RPMI7951 (cell line): Measurements from ENCODE around the gene TOX3. TPM values are rescaled to one million over a fixed set of nuclear protein-coding genes. Genes with fewer than 3 reads are reported as not detected.
A peak's percentile ranks its signal among the peaks of the same experiment; 100 is the strongest.

ENCODE experiments used
- DNase-seq: peaks from one replicate; pipeline ENCODE4 v3.0.0-alpha.2; 2012; ENCODE audit warnings: low read depth
- total RNA-seq: library from RNA; depleted of rRNA; stranded (reverse); fragments of >200 nt; shearing (Covaris generic); gene quantifications from 2 replicates; pipeline ENCODE4 v1.2.3, GENCODE V29; 2014

Gene TOX3
- total RNA-seq, 1 experiment from 2014 or later, result not detected

DNA sequence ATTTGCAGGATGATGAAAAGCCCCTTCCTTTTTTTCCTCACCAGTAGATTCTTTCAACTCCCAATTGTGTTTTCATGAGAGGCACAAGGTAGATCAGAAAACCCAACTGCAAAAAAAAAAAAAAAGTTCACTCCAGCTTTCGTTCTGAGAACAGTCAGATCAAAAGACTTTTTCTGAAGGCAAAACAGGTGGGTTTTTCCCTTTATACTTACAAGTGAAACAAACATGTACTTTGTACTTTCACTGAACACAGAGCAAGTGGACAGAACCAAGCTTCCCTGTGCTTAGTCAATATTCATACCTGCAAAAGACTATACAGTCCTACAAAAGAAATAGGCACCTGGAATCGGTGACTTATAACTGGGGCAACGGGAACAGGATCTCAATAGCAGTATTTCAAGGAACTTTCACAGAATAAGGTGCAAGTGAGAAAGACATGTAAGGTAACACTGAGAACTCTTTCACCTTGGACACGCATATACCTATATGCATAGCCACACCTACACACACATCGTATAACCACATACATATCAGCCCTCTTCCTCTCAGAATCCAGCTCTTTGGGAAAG, 54.1 kb downstream of the TOX3 start:
- no peak for DNase-seq

DNA sequence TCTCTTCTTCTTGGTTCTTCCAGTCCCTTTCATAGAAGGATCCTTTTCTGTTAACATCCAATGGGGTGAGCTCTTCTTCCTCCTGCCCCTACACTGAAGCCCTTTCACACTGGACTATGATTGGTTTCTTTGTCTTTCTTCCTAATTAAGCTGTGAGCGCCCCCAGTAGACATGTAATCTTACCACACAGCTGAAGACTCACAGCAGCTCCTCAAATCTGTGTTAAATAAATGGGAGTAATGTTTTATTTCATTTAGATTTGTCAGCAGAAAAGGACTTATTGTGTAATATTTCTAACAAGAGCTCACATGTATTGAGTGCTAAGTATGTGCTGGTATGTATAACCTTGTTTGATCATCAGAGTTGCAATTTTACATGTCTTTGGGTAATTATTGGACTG, 55.7 kb downstream of the TOX3 start:
- DNase-seq, result no peak

DNA sequence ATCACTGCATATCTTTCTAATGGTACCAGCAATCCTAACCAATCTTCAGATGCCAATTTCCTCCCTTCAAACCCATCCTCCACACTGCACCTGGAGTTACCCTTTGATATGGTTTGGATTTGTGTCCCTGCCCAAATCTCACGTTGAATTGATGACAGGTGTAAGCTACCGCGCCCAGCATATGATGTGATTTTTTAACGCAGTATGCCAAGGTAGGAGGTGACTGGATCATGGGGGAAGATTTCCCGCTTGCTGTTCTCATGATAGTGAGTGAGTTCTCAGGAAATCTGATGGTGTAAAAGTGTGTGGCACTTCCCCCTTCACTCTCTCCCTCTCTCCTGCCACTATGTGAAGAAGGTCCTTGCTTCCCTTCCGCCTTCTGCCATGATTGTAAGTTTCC, 57.0 kb downstream of the TOX3 start:
- DNase-seq, result no peak

DNA sequence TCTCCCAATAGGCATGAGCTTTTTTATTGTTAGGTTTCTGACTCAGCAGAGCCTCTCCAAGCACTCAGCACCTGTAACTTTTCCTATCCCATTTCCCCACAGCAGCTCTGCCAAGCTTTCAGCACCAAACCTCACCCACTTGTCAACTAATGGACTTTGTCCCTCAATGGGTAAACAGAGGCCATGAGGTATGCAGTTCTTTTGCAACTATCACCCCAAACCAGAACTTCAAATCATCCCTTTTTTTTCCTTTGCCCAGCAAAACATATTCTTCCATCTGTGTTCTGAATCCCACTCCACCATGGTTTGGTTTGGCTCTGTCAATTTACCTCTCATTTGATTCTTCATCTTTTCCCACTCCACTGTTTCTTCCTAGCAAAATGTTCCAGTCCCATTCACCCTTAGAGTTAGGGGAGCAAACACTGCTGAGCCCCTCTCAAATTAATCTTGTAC, 58.1 kb downstream of the TOX3 start:
- DNase-seq, result no peak

DNA sequence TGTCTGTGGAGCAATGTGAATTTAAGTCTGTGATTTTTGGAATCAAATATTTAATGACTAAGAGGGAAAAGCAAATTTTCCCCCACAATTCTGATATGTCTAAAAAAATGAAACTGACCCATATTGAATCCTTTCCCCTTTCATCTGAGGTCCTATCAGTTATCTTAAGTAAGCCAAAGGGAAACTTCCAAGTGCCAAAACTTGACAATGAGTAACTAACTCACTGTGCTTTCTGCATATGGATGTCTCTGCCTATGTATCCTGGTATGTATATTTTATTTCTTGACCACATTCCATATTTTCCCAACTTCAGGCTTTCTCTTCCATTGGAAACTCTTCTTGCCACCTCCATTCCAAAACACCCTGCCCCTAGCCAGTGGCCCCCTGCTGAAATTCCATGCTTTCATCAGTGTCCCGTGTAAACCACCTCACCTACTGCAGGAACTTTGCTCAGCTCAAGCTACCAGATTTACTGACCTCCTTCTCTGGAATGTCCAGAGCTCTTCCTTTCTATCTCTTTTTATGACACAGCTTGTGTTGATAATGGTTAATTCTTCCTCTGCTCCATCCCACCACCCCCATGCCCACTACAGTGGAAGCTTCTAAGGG, 59.0 kb downstream of the TOX3 start:
- no peak for DNase-seq

DNA sequence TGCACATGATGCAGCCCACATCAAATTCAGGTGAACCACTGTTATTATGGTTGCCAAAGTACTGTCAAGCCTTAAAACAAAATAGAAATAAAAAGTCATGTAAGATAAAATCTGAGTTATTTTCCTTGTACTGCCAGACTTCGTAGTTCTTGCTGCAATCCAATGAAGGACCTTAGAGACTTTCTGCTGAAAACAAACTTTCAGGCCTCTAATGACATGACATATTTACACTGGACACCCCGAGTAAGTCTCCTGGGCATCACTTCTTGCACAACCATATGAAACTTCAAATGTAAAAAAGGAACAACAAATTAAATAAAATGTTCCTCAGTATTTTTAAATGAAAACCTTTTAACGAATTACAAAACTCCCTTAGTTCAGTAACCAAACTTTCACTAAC, 66.7 kb downstream of the TOX3 start:
- no peak for DNase-seq

DNA sequence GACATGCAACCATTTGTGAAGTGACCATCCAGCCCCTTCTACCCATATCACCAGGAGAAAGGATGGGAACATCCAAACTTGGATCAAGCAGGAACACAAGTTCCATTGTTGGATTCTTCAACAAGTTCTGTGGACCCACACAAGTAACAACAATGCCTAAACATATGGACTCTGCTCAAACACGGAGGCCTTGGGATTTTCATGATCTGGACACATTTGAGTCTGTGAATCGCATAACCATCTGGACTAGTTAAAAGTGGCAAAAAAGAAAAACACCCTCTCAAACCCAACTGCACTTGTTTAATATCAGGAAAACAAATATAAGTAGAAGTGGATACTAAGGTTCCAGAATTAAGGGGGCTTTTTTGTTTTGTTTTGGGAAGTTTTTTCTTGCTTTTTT, 70.8 kb downstream of the TOX3 start:
- no peak for DNase-seq

DNA sequence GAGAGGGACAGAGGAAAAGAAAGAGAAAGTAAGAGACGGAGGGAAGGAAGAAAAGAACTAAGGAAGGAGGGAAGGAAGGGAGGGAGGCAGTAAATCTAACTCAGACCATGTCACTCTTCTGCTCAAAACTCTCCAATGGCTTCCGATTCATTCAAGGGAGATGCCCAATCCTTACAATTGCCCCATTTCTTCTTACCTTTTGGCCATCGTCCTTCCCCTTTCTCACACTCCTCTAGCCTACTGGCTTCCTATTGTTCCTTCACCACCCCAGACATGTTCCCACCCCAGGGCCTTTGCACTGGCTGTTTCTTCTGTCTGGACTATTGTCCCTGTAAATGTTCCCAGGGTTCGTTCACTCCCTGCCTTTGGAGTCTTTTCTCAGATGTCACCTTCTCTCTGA, 72.3 kb downstream of the TOX3 start:
- no peak for DNase-seq

DNA sequence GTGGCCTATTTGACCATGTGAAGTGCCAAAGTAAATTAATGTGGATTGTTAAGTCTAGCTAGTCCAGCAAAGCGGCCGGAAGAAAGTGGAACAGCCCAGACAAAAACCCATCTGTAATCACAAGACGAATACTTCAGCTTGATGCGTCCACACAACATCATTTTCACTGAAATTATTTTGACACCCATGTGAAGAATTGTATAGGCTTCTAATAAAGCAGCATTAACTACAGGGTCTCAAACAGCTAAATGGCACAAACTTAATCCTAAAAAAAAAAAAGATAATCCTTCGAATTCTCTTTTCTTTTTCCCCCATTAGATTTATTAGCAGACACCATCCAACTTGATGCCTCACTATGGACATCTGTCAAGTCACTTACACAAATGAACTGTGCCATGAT, 73.8 kb downstream of the TOX3 start:
- DNase-seq, result no peak

DNA sequence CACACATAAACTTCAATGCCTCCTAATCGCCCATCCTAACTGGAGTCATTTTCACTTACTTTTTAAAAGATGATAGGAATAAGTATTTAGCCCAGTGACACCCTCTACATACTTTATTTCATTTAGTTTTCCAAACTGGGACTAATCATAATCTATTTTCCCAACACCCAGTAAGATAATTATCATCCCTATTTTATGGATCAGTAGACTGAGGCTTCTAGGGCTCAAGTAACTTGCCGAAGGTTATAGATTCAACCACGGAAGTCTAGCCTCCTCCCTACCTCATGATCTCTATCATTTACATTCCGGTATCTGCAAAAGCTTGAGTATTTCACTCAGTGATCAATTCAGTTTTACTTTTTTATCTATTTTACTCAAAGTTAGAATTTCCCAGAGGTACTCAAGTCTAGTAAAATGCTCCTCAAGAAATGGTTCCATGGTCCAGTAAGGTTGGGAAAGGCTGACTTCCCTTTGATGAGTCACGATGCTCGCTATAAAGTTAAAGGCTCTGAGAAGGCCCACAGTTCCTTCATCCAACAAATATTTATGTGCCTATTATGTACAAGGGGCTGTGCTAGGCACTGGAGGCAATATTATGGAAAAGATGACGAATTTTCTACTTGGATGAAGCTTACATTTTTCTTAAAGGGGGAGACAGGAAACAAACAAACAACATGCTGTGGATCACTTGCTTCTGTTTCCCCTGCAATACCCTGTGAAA, 75.1 kb downstream of the TOX3 start:
- DNase-seq, result peak; percentile 26

DNA sequence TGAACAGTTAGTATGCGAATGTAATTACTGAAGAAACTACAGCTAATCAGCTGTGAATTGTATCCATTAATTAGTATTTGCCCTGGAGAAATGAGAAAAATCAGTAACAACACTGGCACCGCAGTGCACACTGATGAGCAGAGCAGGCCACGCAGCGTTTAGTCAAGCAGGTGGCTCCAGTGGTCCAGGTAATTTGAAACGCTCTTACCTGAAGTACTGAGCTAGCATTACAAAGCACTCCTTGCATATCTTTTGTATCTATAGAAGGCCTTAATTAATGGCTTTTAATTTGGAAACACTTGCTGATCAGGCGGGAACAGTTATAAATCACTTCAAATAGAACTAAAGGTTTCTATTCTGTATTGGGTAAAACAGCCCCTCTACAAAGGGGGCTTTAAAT, 76.4 kb downstream of the TOX3 start:
- DNase-seq, result no peak

DNA sequence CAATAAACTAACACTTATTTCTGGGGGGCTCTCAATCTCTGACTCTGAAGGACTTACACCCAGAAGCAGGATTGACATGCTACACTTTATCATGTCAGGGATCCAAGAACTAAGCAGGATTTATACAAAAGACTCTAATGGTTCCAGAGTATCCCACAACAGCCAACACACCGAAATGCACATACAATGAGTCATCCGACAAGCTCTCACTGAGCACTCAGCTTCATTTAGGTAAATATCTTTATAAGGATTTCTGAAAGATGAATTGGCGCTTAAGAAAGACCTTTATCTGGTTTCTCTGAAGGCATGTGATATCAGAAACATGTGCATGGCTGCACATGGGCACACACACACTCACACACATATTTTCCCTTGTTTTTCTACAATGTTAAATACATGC, 77.2 kb downstream of the TOX3 start:
- DNase-seq, result no peak

DNA sequence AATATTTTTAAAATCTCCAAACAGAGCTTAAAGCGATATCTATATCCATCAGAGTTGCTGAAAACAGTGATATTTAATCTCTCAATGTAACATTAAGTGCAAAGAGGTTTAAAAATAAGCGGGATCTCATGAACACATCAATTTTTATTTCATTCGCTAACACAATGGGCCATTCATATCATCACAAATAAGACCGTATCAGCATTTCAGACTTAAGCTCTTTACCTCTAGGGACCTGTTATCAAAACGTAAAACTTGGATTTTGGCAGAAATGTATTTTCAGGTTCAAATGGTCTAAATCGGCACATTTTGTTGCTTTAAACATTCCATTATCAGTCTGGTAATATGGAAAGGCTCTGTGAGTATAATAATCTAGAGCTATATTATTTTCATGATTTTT, 77.9 kb downstream of the TOX3 start:
- no peak for DNase-seq

DNA sequence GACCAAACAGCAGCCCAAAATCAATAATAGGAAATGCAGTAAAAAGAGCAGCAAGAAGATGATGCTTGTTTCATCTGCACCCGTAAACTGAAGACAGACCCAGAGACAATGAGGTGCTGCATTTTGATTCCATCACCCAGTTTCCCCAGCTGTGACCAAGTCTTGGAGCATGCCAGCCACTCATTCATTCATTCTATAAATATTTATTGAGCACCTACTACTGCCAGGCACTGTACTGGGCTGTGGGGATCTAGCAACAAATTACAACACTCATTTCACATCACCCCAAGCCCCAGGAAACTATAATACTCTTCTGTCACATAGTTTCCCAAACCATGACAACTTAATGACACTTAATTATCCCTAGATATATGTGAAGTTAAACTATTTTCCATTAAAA, 79.2 kb downstream of the TOX3 start:
- no peak for DNase-seq

DNA sequence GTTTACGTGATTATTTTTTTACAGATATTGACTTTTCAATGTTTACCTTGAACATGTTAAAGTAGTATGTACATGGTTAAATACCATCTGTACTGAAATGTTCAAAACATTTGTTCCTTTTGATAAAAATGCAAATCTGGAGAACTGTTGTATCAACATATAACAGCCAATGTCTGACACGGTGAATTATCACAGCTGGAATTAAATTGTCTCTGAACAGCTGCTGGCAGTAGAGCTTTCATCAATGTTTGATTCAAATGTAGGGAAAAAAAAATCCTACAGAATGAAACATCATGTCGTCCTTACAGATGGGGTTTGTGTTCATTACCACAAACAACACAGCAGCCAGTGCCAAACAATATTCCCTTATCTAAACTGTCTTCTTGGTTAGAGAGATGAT, 79.9 kb downstream of the TOX3 start:
- no peak for DNase-seq

DNA sequence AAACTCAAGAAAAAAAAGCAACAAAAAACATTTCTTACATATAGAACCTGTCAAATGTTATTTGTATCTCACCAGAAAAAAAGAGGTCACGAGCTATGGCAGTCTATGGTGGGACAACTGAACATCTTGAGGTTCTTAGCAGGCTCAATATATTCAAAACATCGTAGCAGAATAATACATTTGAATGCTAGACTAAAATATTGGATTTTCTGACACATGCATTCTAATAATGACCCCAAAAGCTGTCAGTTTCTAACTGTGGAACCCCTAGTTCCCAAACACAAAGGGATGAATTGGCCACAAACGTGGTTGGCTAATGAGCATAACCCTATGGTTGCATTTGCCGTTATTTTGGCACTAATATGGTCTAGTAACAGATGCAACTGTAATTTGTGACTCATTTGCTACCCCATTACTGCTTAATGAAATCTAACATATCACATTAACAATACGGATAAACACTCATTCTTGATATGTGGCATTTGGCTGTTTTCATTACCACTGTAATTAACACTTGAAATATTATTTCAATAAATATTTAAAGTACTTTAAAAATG, 81.2 kb downstream of the TOX3 start:
- no peak for DNase-seq

DNA sequence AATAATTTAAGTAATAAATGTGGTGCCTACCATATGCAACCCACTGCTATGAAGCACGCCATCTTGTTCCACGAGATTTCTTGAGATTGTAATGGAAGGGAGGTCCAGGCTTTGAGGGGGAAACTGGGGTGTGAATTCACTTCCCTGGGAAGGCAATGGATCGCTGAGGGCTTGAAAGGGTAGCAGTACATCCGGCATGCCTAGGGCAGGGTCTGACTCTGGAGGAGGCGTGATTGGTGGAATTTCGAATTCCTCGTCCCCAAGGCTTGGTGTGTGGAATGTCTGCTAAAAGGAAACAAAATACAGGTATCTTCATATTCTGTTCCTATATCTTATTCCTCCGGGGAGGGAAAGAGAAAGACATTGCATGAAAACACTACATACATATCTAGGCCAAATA, 83.0 kb downstream of the TOX3 start:
- no peak for DNase-seq

DNA sequence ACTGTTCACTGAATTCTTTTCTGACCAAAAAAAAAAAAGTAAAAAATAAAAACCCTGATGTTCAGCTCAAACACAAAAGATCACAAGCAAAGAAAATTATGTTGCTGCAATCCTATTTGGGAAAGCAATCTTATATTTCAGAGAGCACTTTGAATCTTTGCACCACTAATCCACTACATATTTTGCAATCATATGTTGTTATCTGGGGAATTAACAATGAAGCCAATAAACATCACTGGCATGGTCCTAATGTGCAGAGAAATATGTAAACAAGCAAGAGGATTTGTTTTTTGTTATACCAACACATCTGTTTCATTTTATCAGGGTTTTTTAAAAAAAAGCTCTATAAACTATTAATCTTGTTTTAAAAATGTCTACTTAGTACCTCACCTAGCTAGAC, 84.1 kb downstream of the TOX3 start:
- no peak for DNase-seq

DNA sequence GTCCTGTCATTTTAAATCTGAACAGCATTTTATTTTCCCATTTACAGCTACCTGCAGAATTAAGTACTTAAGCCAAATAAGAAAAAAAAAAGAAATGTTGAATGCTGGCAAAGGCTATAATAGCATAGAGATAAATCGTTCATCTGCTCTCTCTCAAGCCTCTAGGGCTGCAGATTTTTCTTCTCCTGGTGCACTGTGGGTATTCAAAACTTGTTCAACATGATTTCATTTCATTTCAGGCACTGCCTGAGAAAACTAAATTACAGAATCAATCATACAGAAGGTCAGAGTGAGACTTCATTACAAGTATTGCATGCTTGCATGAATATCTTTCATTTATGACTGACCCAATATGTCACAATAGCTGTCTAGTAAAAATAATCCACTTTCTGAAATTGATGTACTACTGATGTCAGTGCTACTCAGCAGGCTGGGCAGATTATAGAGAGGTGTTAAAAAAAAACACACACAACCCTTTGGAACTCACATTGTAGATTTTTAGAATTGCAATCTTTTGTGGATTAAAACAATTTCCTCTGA, 86.2 kb downstream of the TOX3 start:
- DNase-seq, result no peak

DNA sequence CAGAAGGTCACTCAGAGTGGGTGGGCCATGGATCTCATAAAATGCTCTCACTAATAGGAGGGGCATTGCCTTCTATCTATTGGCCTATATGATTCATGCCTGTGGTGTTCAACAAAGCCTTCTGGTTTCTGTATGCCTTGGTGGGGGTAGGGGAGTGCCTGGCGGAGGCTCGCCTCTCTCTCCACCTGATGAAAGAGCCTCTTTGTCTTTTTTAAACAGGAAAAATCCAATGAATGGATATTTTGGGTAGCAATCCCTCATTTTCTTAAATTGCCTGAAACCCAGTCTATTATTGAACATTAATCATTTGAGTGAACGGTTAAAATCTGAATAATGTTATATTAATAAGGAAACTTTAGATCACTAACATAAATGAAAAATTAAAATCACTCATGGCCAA, 90.6 kb downstream of the TOX3 start:
- peak; percentile 18 for DNase-seq

DNA sequence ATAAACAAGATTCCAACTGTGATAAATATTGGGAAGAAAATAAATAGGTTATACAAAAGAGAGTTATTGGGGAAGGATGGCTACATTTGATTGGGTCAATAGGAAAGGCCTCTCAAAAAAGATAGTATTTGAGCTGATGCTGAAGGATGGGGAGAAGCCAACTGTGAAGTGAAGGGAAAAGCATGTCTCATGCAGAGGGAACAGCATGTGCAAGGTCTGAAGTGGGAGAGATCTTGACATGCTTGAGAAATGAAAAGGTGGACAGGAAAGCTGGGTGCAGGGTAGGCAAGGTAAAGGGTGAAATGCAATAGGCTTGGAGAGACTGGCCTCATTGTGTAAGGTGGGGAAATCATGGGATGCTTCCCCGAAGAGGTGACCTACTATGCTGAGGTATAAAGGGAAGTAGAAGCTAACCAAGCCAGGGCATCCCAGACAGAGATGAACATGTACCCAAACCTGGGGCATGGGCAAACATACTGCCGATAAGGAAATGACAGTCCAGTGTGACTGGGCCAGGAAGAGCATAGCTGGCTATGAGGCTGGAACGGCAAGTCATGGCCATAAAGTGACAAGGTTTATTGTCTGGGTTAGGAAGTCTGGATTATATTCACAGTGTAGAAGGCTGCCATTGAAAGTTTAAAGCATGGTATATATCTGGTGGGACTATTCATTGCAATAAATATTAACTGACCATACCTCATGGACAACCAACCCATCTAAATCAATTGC, 91.2 kb downstream of the TOX3 start:
- DNase-seq, result no peak

DNA sequence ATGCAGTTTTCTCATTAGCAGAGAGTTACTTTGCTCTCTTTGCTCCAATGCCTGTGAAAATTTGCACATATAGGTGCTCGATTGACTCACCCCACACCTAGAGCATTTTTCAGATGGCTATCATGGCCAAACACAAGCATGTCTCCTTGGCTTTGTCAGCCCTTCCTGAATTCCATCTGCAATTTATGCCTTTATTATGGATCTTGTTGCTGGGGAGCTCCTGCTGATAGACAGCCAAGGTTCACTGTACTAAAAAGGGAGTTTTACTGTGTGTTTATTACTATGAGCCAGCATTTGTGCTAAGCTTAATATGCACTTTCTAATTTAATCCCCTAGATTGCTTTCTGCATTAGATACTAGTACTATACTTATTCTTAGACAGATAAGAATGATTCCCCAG, 93.3 kb downstream of the TOX3 start:
- DNase-seq, result no peak
